ENCODE data around the gene SLC6A4.
"Not testable (repeated sequence)": the region's sequence is repeated elsewhere in the genome, so short reads cannot be mapped to it uniquely, and the experiment has no call there.

The SLC6A4 gene

GRCh38 chr17:30240177-30240576, 4.7 kb upstream of the SLC6A4 start:
- DNase-seq (ENCODE audit: low read depth, low spot score), result no peak
- H3K27ac ChIP-seq, result no peak overlapping the region

DNA sequence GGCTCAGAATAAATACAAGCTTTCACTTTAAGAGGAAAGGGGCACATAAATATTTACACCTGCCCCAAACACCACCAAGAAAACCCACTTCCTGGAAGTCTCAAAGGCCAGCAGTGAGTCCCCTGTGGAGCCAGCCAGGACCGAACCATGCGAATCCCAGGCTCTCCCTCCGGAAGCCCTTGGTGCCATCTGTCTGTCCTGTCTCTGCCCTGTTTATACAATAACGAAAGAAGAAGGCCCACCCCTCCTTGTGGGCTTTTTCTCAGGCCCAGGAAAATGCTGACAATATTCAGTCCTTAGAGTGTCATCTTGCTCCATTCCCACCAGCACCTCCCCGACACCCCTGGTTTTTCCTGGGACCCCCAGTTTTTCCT, 3.6 kb upstream of the SLC6A4 start:
- no peak overlapping the region for H3K27ac ChIP-seq
- no peak for DNase-seq (ENCODE audit: low read depth, low spot score)

GRCh38 chr17:30238387-30239088, 3.0 kb upstream of the SLC6A4 start:
- no peak for DNase-seq (ENCODE audit: low read depth, low spot score)
- H3K27ac ChIP-seq, result no peak overlapping the region

GRCh38 chr17:30238003-30238344, 2.5 kb upstream of the SLC6A4 start:
- no peak overlapping the region for H3K27ac ChIP-seq
- DNase-seq (ENCODE audit: low read depth, low spot score), result no peak

DNA sequence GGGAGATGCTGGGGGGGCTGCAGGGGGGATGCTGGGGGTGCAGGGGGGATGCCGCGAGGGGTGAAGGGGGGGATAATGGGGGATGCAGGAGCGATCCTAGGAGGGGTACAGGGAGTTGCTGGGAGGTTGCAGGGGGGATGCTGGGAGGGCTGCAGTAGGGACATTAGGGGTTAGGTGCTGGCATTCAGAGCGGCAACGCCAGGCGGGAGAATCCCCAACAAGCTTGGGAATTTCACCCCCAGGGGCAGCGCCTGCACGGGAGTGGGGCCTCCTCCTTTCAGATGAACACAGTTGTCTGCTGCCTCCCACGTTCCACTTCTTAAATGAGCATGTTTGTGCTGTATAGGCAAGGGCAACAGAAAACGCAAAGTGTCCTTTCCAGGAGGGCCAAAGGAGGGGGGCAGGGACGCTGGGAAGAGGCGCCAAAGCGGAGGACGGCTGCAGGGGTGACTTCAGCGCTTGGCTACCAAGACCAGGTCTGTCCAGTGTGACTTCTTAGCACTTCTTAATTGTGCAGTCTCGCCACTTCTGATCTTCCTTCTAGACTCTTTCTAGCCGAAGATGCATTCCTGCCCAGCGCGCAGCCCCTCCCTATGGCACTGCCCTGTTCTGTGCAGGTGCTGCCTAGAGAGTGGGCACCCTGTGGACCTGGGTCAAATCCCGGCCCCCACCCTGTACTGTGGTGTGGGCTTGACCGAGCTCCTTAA, 2.0 kb upstream of the SLC6A4 start:
- no peak overlapping the region for H3K27ac ChIP-seq
- no peak for DNase-seq (ENCODE audit: low read depth, low spot score)

DNA sequence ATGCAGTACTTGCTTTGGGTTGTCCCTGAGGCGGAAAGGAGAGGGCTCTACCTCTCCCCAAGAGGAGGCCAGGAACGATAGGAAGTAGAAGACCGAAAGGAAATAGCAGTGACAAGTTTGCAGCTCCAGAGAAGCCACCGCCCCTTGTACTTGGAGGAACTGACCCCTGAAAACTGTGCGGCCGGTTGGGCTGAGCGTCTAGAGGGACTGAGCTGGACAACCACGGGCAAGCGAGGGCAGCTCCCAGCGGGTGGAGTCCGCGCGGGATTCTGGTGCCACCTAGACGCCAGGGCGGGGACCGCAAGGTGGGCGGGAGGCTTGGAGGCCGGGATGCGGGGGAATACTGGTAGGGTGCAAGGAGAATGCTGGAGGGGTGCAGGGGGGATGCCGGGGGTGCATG, 1.3 kb upstream of the SLC6A4 start:
- H3K27ac ChIP-seq, result no peak overlapping the region
- no peak for DNase-seq (ENCODE audit: low read depth, low spot score)

- H3K27ac ChIP-seq, result no peak overlapping the region
- no peak for DNase-seq (ENCODE audit: low read depth, low spot score)
Measured at GRCh38 chr17:30236297-30236624, 764 bp upstream of the SLC6A4 start.

DNA sequence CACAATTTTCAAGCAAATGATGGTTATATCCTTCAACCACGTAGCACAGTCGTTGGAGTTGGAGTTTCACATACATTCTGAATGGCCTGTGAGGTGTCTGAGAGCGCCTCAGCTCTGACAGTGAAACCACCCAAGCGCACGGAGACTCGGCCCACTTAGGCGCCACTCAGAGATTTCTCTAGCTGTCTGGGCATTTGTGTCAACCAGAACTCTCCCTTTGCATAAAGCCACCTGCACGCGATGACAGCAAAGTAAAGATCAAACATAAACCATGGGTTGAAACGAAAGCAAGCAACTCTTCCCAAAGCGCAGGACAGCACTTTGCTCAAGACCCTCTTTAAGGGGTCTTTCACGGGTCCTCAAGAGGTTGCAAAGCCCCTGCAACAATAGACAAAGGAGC, 533 bp downstream of the SLC6A4 start:
- H3K27ac ChIP-seq, result no peak overlapping the region
- DNase-seq (ENCODE audit: low read depth, low spot score), result no peak

DNA sequence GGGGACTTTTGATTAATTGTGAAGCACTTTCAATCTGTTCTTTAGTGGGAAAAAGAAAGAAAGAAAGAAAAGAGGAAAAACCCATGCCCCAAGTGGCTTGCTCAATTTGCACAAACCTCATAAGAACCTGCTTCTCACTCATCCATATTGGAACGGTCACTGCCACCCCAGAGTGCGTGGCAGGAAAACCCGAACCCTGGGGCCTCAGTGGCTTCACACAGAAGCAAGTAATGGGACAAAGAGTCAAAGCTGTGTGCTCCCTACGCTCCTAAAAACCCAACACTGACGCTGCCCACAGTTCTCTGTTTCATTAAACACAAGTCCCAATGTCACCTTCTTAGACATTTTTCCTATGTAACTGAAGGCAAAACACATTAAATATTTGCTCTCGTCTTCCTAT, 1.2 kb downstream of the SLC6A4 start:
- no peak for DNase-seq (ENCODE audit: low read depth, low spot score)
- no peak overlapping the region for H3K27ac ChIP-seq

DNA sequence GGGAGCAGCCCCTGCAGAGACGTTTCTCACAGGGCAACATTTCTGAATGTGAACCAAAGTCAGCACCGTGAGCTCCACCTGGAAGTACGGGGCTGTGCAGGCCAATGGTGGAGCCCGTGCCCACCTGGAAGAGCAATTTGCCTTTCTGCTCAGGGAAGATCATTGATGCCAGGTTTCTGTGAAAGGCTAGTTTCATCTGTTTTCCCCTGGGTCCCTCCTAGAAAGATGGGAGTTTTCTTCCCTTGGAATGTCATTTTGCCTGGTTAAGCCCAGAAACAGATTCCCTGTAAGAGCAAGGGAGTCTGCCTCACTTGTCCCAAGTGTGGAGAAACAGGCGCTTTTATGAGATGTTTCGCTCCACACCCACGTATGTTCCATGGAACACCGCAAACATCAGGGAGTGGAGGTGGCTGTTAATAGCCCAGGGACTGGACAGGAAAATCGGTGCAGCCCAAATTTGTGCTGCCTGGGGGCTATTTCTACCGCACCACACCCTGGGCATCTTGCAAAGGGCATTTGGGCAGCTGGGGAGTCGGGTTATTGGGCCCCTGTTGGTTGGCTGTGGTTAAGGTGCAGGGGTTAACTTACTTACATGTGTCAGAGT, 2.6 kb downstream of the SLC6A4 start:
- no peak for DNase-seq (ENCODE audit: low read depth, low spot score)
- H3K27ac ChIP-seq, result no peak overlapping the region

DNA sequence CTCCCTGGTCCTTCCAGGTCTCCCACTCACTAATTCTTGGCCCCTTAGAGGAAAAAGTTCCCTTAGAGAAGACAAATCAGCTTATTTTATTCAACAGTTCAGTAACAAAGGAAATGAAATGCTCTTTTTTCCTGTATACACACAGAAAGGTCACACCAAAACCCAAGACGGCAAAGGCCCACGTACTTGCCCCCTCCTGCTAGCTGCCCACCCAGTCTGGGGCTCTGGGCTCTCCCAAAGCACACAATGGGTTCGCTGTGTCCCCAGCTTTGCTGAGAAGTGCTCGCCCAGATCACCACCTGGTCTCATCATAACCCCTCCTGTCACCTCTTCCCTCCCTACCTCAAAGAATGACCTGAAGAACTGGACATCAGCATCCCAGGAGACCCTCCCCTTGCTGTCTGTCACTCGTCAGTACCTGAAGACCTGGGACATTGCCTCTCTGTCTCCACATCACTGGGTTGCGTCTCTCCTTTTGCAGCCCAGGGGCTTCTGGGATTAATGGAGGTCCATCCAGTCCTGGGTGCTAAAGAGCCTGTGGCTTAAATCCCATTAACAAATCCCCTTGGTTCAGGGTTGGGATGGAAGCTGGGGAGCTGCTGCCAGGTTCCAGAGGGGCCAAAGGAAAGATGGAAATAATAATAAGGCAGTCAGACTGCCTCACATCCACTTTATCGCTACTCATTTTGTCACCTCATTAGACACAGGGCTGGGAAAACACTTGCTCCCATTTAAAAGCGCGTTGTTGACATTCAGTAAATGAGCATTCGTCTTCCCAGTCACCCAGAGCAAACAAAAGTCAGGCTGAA, 3.3 kb downstream of the SLC6A4 start:
- no peak for DNase-seq (ENCODE audit: low read depth, low spot score)

GRCh38 chr17:30230596-30231125, 4.8 kb downstream of the SLC6A4 start:
- H3K27ac ChIP-seq, result peak overlapping the region; percentile 35
- no peak for DNase-seq (ENCODE audit: low read depth, low spot score)

More for the DNA sequence above, 3.3 kb downstream of the SLC6A4 start:
- H3K27ac ChIP-seq, result no peak overlapping the region

DNA sequence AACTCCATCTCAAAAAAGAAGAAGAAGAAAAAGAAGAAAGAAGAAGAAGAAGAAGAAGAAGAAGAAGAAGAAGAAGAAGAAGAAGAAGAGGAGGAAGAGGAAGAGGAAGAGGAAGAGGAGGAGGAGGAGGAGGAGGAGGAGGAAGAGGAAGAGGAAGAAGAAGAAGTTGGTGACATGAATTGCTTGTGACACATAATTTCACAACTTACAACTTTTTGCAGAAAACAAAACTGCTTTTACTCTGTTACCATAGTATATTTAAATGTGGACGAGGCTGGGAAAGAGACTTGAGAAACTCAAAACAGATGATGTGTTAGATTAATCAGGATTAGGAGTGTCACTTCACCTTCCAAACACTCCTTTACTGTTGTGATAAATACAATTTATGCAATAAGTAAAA, 5.5 kb downstream of the SLC6A4 start:
- H3K27ac ChIP-seq; DNase-seq (ENCODE audit: low read depth, low spot score): not testable (repeated sequence)

DNA sequence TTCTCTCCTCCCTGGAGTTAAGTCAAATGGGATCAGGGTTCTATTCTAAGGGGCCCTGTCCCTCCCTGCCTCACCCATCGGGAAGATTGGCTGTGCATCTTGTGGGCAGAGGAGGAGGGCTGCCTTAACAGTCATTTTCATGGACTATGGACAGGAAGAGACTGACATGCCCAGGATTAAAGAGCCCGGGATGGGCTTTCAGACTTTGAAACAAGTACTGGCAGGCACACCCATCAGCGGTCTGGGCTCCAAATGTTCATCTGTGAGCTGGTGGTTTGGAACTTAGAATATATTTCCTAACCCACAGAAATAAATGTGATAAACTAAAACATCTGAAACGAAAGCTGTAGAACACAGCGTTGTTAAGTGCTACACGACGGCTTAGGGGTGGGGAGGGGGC, 6.5 kb downstream of the SLC6A4 start:
- H3K27ac ChIP-seq, result peak overlapping the region; percentile 32
- DNase-seq (ENCODE audit: low read depth, low spot score), result no peak

- H3K27ac ChIP-seq, result no peak overlapping the region
- DNase-seq (ENCODE audit: low read depth, low spot score), result no peak
Measured at GRCh38 chr17:30228011-30228410, 7.5 kb downstream of the SLC6A4 start.

- DNase-seq (ENCODE audit: low read depth, low spot score), result no peak
- no peak overlapping the region for H3K27ac ChIP-seq
Measured at GRCh38 chr17:30226878-30227277, 8.6 kb downstream of the SLC6A4 start.

- H3K27ac ChIP-seq, result no peak overlapping the region
- no peak for DNase-seq (ENCODE audit: low read depth, low spot score)
Measured at GRCh38 chr17:30225919-30226553, 9.5 kb downstream of the SLC6A4 start.

GRCh38 chr17:30225112-30225511, 10.4 kb downstream of the SLC6A4 start:
- no peak overlapping the region for H3K27ac ChIP-seq
- peak; percentile 16 for DNase-seq (ENCODE audit: low read depth, low spot score)

DNA sequence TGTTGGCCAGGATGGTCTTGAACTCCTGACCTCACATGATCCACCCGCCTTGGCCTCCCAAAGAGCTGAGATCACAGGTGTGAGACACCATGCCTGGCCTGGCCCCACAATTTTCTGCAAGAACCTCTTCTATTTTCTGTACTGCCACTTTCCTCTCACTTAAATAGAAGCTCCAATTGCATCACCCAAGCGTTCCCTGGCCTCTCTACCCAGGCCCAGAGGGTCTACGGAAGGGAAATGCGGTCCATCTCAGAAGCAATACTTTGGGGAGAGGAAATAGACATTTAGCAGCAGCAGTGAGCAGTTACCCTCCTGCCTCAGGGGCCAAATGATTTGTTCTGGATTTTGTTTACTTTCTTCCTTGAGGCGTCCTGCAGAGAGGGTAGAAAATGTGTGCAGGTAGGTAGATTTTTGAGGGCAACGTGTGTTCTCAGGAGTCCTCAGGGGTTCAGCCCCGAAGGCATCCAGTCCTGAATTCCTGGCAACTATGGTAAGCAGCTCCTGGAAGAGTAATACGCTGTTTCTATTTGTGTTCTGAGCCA, 11.0 kb downstream of the SLC6A4 start:
- H3K27ac ChIP-seq, result no peak overlapping the region
- no peak for DNase-seq (ENCODE audit: low read depth, low spot score)

GRCh38 chr17:30222721-30223175, 12.7 kb downstream of the SLC6A4 start:
- DNase-seq (ENCODE audit: low read depth, low spot score), result no peak
- no peak overlapping the region for H3K27ac ChIP-seq
